Suppressor macrophage treated with lipopolysaccharide for 1 hour (primary cell): ENCODE data around the gene TSPEAR.
"Not testable (repeated sequence)": the region's sequence is repeated elsewhere in the genome, so short reads cannot be mapped to it uniquely, and the experiment has no call there.

ENCODE experiments used
- DNase-seq, 3 donors: peaks; one replicate each; pipeline ENCODE4 v3.0.0-alpha.2; 2020 to 2022

TSPEAR gene

GRCh38 chr21:44582055-44582454 lies 129.3 kb downstream of the TSPEAR start:
- DNase-seq, result no peak

GRCh38 chr21:44581158-44581557 lies 130.2 kb downstream of the TSPEAR start:
- DNase-seq, result no peak

- not testable (repeated sequence) for DNase-seq
Measured at GRCh38 chr21:44580231-44580821, 131.0 kb downstream of the TSPEAR start, which contains the start of gene KRTAP10-5. Gene KRTAP10-5 (minus strand): TSS chr21:44580604. CDS start chr21:44580578, 26 bp downstream.

- no peak for DNase-seq
Measured at GRCh38 chr21:44579833-44580144, 131.6 kb downstream of the TSPEAR start.

GRCh38 chr21:44579056-44579832 lies 132.1 kb downstream of the TSPEAR start:
- DNase-seq, result no peak

GRCh38 chr21:44578371-44579055 lies 132.9 kb downstream of the TSPEAR start:
- no peak for DNase-seq

GRCh38 chr21:44576025-44576420 lies 135.3 kb downstream of the TSPEAR start:
- DNase-seq, result no peak

GRCh38 chr21:44575307-44576024 lies 135.9 kb downstream of the TSPEAR start:
- no peak for DNase-seq

GRCh38 chr21:44574457-44575306 lies 136.7 kb downstream of the TSPEAR start:
- DNase-seq, result no peak

- DNase-seq, result not testable (repeated sequence)
Measured at GRCh38 chr21:44573630-44574456, 137.5 kb downstream of the TSPEAR start, which contains the start of gene KRTAP10-4. Gene KRTAP10-4 (plus strand): TSS chr21:44573729. CDS start chr21:44573759, 30 bp downstream.

- DNase-seq, result no peak
Measured at GRCh38 chr21:44572959-44573583, 138.3 kb downstream of the TSPEAR start.

GRCh38 chr21:44571844-44572782 lies 139.3 kb downstream of the TSPEAR start:
- DNase-seq, result no peak

GRCh38 chr21:44571296-44571695 lies 140.1 kb downstream of the TSPEAR start:
- DNase-seq, result no peak

- DNase-seq, result no peak
Measured at GRCh38 chr21:44569861-44570517, 141.4 kb downstream of the TSPEAR start.

GRCh38 chr21:44568667-44569556 lies 142.5 kb downstream of the TSPEAR start:
- no peak for DNase-seq

GRCh38 chr21:44568261-44568660 lies 143.1 kb downstream of the TSPEAR start:
- DNase-seq, result no peak

- DNase-seq, result no peak
Measured at GRCh38 chr21:44567481-44568171, 143.7 kb downstream of the TSPEAR start.
